Measurements from ENCODE around the gene ULBP2. TPM values are rescaled to one million over a fixed set of nuclear protein-coding genes. Genes with fewer than 3 reads are reported as not detected.
A peak's percentile ranks its signal among the peaks of the same experiment; 100 is the strongest.
"Not testable (repeated sequence)": the region's sequence is repeated elsewhere in the genome, so short reads cannot be mapped to it uniquely, and the experiment has no call there.

Gene ULBP2
- total and polyA plus RNA-seq, 5 donors from 2014 or later, result 0.13 to 9.7 TPM; not detected in 3

DNA sequence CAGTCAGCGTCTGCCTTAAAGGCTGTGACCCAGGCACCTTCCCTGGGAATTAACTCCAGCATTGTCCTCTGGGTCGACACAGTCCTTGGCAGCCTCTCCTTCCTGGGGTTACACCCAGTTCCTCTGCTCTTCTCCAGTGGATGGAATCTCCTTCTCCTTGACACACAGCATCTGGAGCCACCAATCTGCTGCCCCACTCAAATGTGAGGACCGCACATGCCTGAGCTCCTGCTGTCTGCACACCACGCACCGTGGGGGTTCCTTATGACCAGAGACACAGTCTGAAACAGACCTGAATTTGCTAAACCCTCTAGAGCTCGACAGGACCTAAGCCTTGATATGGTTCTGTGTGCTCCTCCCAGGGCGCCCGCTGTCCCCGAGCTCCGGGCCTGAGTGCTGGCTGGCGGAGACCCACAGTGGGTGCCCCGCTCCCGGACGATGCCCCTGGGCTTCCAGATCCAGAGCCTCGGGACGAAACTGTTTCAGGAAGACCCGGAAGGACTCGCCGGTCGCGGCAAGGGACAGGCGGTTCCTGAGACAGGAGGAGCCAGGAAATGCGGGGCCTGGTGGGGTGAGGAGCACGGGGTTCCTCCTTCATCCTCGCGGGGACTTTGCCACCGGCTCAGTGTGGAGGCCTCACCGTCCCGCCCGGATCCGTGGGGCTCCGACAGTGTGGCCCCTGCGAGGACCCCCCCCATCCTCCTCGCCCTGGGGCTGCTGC, 16.4 kb upstream of the ULBP2 start:
- H3K27ac ChIP-seq (ENCODE audit: insufficient read depth, low read length, poor library complexity, severe bottlenecking), result no peak overlapping the region

DNA sequence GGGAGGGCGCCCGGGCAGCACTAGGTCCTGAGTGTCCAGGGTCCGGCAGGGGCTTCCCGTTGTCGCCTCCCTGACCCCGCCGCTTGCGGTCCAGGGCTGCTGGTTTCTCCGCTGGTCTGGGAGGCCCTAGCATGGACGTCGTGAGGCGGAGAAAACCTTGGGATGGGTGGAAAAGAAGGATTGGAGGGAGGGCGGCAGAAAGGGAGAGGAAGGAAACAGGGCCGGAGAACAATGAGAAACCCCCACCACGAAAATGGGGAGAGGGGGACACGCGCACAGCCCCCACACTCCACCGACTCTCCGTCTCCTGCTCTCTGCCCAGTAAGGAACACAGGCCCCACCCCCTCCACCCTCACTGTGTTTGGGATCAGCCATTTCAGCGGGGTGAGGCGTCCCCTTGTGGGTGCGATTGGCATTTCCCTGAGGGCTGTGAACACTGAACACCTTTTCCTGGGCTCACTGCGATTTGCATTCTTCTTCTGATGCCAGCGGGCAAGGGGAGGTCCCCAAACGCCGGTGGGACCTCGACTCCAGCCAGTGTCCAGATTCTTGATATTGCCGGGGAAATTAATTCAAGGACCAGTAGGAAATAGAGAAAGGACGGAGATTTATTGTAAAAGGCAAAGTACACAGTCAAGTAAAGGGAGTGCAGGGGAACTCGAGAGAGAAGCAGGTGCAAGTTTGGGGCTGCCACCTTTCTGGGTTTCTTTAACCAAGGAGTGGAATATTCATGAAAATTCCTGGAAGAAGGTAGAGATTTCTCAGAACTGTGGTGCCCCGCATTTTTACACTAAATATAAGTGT, 15.6 kb upstream of the ULBP2 start:
- Mint-ChIP-seq H3K4me3 (peak overlapping the region in 1 of 4 donors; percentile 59), H3K27ac (no peak overlapping the region)

More for the DNA sequence above, 16.4 kb upstream of the ULBP2 start:
- Histone ChIP-seq H3K9me3 (ENCODE audit: control insufficient read depth in 2 of 2, low read length in 2 of 2) (no peaks in the 10 kb centered on the region), H3K27me3 (ENCODE audit: control insufficient read depth, insufficient read depth, low read length) (peaks cover 43% of the 10 kb centered on the region), H3K4me1 (ENCODE audit: control insufficient read depth, insufficient read depth, low read length, poor library complexity, severe bottlenecking) (peaks cover 24% of the 10 kb centered on the region), H3K36me3 (ENCODE audit: control insufficient read depth, insufficient read depth, low read length) (no peaks in the 10 kb centered on the region), H3K4me3 (ENCODE audit: low read depth, low read length) (no peak overlapping the region)
- Mint-ChIP-seq H3K4me1 (peaks cover 0 to 35% (median 10%) of the 10 kb centered on the region in 4 donors), H3K4me3 (peak overlapping the region in 3 of 4 donors; percentile 5 to 59 (median 42)), H3K9me3 (peaks cover 0 to 7% (median 0%) of the 10 kb centered on the region in 7 donors), H3K27ac (no peak overlapping the region), H3K36me3 (no peaks in the 10 kb centered on the region), H3K27me3 (peaks cover 82% of the 10 kb centered on the region)
- DNase-seq (no peak), ATAC-seq (ENCODE audit: low read depth in 2 of 2) (no peak)

DNA sequence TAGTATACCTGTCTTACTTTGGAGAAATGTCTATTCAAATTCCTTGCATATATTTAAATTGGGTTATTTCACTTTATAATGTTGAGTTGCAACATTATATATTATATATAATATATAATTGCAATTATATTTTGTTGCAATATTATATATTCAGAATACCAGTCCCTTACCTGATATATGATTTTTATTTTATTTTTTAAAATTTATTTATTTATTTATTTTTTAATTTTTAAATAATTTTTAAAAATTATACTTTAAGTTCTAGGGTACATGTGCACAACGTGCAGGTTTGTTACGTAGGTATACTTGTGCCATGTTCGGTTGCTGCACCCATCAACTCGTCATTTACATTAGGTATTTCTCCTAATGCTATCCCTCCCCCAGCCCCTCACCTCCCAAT, 14.8 kb upstream of the ULBP2 start:
- Mint-ChIP-seq H3K4me1 (peaks cover 0 to 31% (median 10%) of the 10 kb centered on the region in 4 donors), H3K27me3 (peaks cover 85% of the 10 kb centered on the region)
- not testable (repeated sequence) for H3K36me3 Mint-ChIP-seq; H3K27ac ChIP-seq (ENCODE audit: insufficient read depth, low read length, poor library complexity, severe bottlenecking); H3K9me3 Mint-ChIP-seq; H3K36me3 ChIP-seq (ENCODE audit: control insufficient read depth, insufficient read depth, low read length); H3K4me3 Mint-ChIP-seq; DNase-seq; ATAC-seq (ENCODE audit: low read depth in 2 of 2); H3K4me3 ChIP-seq (ENCODE audit: low read depth, low read length); H3K27ac Mint-ChIP-seq; H3K9me3 ChIP-seq (ENCODE audit: control insufficient read depth in 2 of 2, low read length in 2 of 2)
- peaks cover 46% of the 10 kb centered on the region for H3K27me3 ChIP-seq (ENCODE audit: control insufficient read depth, insufficient read depth, low read length)
- H3K4me1 ChIP-seq (ENCODE audit: control insufficient read depth, insufficient read depth, low read length, poor library complexity, severe bottlenecking), result peaks cover 24% of the 10 kb centered on the region

More for the DNA sequence above, 15.6 kb upstream of the ULBP2 start:
- DNase-seq, result peak; percentile 37 to 74 (median 38)
- ATAC-seq (ENCODE audit: low read depth in 2 of 2), result peak; percentile 54 to 68
- Histone ChIP-seq H3K27ac (ENCODE audit: insufficient read depth, low read length, poor library complexity, severe bottlenecking) (no peak overlapping the region), H3K9me3 (ENCODE audit: control insufficient read depth in 2 of 2, low read length in 2 of 2) (no peaks in the 10 kb centered on the region), H3K27me3 (ENCODE audit: control insufficient read depth, insufficient read depth, low read length) (peaks cover 46% of the 10 kb centered on the region), H3K4me3 (ENCODE audit: low read depth, low read length) (no peak overlapping the region), H3K36me3 (ENCODE audit: control insufficient read depth, insufficient read depth, low read length) (no peaks in the 10 kb centered on the region), H3K4me1 (ENCODE audit: control insufficient read depth, insufficient read depth, low read length, poor library complexity, severe bottlenecking) (peaks cover 24% of the 10 kb centered on the region)
- Mint-ChIP-seq H3K27me3 (peaks cover 85% of the 10 kb centered on the region), H3K4me1 (peaks cover 0 to 35% (median 10%) of the 10 kb centered on the region in 4 donors), H3K36me3 (no peaks in the 10 kb centered on the region), H3K9me3 (peaks cover 0 to 7% (median 0%) of the 10 kb centered on the region in 7 donors)

DNA sequence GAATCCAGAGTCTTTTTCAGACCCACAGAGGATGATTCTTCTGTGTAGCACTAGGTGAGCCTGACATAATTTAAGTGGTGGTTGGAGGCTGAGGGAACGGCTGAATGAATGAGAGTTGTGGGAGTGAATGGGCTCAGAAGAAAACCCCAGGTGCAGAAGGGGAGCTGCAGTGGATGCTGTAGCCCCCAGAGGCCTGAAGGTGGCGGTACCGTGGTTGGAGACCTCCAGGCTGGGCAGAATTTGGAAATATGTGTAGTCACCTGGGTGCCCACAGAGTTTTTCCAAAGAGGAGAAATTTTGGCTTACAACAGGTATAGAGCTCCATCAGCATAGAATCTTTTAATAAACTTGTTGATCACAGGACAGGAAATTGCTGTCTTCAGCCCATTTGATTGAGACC, 12.4 kb upstream of the ULBP2 start:
- Histone ChIP-seq H3K27ac (ENCODE audit: insufficient read depth, low read length, poor library complexity, severe bottlenecking) (no peak overlapping the region), H3K4me1 (ENCODE audit: control insufficient read depth, insufficient read depth, low read length, poor library complexity, severe bottlenecking) (peaks cover 11% of the 10 kb centered on the region), H3K27me3 (ENCODE audit: control insufficient read depth, insufficient read depth, low read length) (peaks cover 49% of the 10 kb centered on the region), H3K36me3 (ENCODE audit: control insufficient read depth, insufficient read depth, low read length) (no peaks in the 10 kb centered on the region), H3K4me3 (ENCODE audit: low read depth, low read length) (no peak overlapping the region), H3K9me3 (ENCODE audit: control insufficient read depth in 2 of 2, low read length in 2 of 2) (no peaks in the 10 kb centered on the region)
- Mint-ChIP-seq H3K27me3 (peaks cover 86% of the 10 kb centered on the region), H3K27ac (peak overlapping the region in 1 of 3 donors; percentile 78), H3K4me1 (peaks cover 0 to 13% (median 5%) of the 10 kb centered on the region in 4 donors), H3K9me3 (peaks cover 0 to 7% (median 0%) of the 10 kb centered on the region in 7 donors), H3K4me3 (no peak overlapping the region), H3K36me3 (no peaks in the 10 kb centered on the region)
- ATAC-seq (ENCODE audit: low read depth in 2 of 2), result no peak
- no peak for DNase-seq

DNA sequence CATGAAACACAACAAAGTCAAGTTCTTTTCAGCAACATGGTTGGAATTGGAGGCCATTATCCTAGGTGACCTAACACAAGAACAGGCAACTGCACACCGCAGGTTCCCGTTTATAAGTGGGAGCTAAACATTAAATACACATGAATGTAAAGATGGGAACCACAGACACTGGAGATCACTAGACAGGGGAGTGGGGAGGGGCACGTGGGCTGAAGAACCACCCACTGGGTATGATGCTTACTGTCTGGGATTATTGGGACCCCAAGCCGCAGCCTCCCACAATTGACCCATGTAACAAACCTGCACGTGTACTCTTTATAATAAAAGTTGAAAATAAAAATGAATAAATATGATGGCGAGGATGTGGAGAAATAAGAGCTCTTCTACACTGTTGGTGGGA, 10.3 kb upstream of the ULBP2 start:
- no peaks in the 10 kb centered on the region for H3K9me3 ChIP-seq (ENCODE audit: control insufficient read depth in 2 of 2, low read length in 2 of 2)
- Mint-ChIP-seq H3K4me1 (peaks cover 0 to 3% (median 1%) of the 10 kb centered on the region in 4 donors), H3K27ac (no peak overlapping the region)

DNA sequence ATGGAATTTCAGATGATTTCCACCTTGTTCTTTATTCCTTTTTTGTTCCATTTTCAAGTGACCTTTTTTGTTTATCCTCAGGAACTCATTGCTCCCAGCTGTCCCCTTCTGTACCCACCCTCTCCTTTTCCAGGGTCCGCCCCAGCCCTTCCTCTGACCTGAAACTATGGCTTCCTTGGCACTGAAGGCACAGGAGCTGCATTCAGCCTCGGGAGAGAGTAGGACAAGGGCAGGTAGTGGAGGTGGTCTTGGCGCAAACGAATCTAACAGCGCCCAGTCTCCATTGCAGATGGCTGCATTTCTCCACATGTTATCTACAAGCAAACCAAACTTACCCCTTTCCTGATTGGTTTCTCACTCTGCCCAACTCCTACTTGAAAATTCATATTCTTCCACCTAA, 8.8 kb upstream of the ULBP2 start:
- Histone ChIP-seq H3K4me1 (ENCODE audit: control insufficient read depth, insufficient read depth, low read length, poor library complexity, severe bottlenecking) (peaks cover 4% of the 10 kb centered on the region), H3K27ac (ENCODE audit: insufficient read depth, low read length, poor library complexity, severe bottlenecking) (no peak overlapping the region), H3K9me3 (ENCODE audit: control insufficient read depth in 2 of 2, low read length in 2 of 2) (no peaks in the 10 kb centered on the region), H3K4me3 (ENCODE audit: low read depth, low read length) (no peak overlapping the region), H3K27me3 (ENCODE audit: control insufficient read depth, insufficient read depth, low read length) (peaks cover 56% of the 10 kb centered on the region), H3K36me3 (ENCODE audit: control insufficient read depth, insufficient read depth, low read length) (no peaks in the 10 kb centered on the region)
- H3K4me1 Mint-ChIP-seq, result peaks cover 0 to 9% (median 1%) of the 10 kb centered on the region in 4 donors
- no peak for ATAC-seq (ENCODE audit: low read depth in 2 of 2)
- no peak for DNase-seq
- peaks cover 91% of the 10 kb centered on the region for H3K27me3 Mint-ChIP-seq
- H3K36me3 Mint-ChIP-seq, result no peaks in the 10 kb centered on the region
- no peak overlapping the region for H3K4me3 Mint-ChIP-seq
- no peak overlapping the region for H3K27ac Mint-ChIP-seq
- H3K9me3 Mint-ChIP-seq, result peaks cover 0 to 6% (median 0%) of the 10 kb centered on the region in 7 donors

More for the DNA sequence above, 10.3 kb upstream of the ULBP2 start:
- no peaks in the 10 kb centered on the region for H3K36me3 ChIP-seq (ENCODE audit: control insufficient read depth, insufficient read depth, low read length)
- H3K36me3 Mint-ChIP-seq, result no peaks in the 10 kb centered on the region
- H3K27me3 Mint-ChIP-seq, result peaks cover 85% of the 10 kb centered on the region
- peaks cover 0 to 6% (median 0%) of the 10 kb centered on the region in 7 donors for H3K9me3 Mint-ChIP-seq
- no peak overlapping the region for H3K27ac ChIP-seq (ENCODE audit: insufficient read depth, low read length, poor library complexity, severe bottlenecking)
- H3K4me3 ChIP-seq (ENCODE audit: low read depth, low read length), result no peak overlapping the region
- no peak for DNase-seq
- no peak overlapping the region for H3K4me3 Mint-ChIP-seq
- peaks cover 57% of the 10 kb centered on the region for H3K27me3 ChIP-seq (ENCODE audit: control insufficient read depth, insufficient read depth, low read length)
- no peak for ATAC-seq (ENCODE audit: low read depth in 2 of 2)
- no peaks in the 10 kb centered on the region for H3K4me1 ChIP-seq (ENCODE audit: control insufficient read depth, insufficient read depth, low read length, poor library complexity, severe bottlenecking)

DNA sequence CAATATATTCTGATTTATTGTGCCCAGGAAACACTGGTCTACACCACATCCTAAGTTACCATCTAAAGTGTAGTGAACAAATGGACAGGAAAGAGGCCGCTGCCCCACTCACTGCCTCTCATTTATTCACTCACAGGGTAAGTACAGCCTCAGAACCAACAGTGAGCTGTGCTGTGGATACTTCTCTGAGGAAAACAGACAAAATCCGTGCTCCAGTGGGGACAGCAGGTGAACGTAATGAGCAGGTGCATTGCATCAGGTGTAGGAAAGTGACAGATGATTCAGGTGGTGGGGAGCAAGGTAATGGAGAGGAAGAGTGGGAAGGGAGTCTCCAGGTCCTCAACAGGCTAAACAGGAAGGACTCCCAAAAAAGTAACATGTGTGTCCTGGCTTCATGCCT, 8.4 kb upstream of the ULBP2 start:
- Histone ChIP-seq H3K27ac (ENCODE audit: insufficient read depth, low read length, poor library complexity, severe bottlenecking) (no peak overlapping the region), H3K4me3 (ENCODE audit: low read depth, low read length) (no peak overlapping the region), H3K9me3 (ENCODE audit: control insufficient read depth in 2 of 2, low read length in 2 of 2) (no peaks in the 10 kb centered on the region), H3K27me3 (ENCODE audit: control insufficient read depth, insufficient read depth, low read length) (peaks cover 56% of the 10 kb centered on the region), H3K4me1 (ENCODE audit: control insufficient read depth, insufficient read depth, low read length, poor library complexity, severe bottlenecking) (peaks cover 9% of the 10 kb centered on the region), H3K36me3 (ENCODE audit: control insufficient read depth, insufficient read depth, low read length) (no peaks in the 10 kb centered on the region)
- DNase-seq (no peak), ATAC-seq (ENCODE audit: low read depth in 2 of 2) (no peak)
- Mint-ChIP-seq H3K27ac (no peak overlapping the region), H3K4me3 (no peak overlapping the region), H3K27me3 (peaks cover 90% of the 10 kb centered on the region), H3K4me1 (peaks cover 0 to 13% (median 1%) of the 10 kb centered on the region in 4 donors), H3K36me3 (no peaks in the 10 kb centered on the region), H3K9me3 (peaks cover 0 to 6% (median 0%) of the 10 kb centered on the region in 7 donors)

Measured in CD4-positive, CD25-positive, alpha-beta regulatory T cell (primary cell).